Medulla oblongata (tissue), 1 donor: ENCODE measurements around the gene EEIG1.

ENCODE experiments used
- DNase-seq: peaks from one replicate; pipeline ENCODE4 v3.0.0-alpha.2; 2015; ENCODE audit errors: extremely low spot score

EEIG1 gene

DNA sequence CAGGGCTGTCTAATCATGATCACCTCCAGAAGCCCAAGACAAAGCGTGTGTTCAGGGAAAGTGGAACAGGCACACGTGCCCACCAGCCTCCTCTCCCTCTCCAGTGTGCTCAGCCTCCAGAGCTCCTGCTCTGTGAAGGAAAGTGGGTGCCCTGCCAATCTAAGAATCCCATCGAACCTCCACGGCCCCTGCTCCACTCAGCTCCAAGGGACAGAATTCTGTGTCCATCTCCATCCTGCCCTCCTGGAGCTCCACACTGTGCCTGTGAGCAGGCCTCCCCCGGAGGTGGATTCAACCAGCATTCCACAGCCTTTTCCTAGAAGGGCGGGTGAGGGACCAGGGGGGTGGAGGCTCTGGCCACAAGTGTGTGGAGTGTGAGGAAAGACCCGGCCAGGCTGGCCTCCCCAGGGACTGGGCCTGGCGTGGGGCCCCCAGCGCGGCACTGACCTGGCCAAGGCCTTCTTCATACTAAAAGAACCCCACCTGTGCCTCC is 6.0 kb downstream of the EEIG1 start:
- peak; percentile 37 for DNase-seq

DNA sequence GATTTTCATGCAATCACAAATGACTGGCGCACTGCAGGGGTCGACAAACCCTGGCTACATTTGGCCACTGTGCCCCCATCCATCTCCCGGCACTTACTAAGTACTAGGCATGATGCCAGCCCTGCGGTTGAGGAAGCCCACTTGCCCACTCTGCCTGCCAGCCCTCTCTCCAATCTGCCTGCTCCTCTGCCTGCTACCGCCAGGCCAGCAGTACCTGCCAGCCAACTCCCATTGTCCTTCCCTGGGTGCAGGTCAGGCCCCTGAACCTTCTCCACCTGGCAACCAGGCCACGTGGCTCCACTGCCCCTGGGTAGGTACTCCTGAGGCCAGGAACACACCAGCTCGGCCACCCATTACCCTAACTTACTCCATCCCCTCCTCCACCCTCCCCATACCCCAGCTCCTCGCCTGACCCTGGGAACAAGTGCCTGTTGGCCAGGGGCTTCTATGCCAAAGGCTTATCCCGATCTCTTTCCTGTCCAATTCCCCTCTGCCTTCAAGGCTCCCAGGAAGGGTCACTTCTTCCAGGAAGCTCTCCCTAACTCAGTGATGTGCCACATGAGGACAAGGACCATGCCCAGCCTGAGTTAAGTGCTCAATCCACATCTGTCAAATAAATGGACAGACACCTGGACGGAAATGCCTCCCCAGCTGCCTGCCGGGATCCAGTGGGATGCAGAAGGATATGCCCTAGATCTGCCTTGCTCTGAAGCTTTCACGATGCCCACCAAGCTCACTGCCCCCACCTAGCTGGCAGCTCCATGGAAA is 6.6 kb downstream of the EEIG1 start:
- DNase-seq: peak; percentile 15

DNA sequence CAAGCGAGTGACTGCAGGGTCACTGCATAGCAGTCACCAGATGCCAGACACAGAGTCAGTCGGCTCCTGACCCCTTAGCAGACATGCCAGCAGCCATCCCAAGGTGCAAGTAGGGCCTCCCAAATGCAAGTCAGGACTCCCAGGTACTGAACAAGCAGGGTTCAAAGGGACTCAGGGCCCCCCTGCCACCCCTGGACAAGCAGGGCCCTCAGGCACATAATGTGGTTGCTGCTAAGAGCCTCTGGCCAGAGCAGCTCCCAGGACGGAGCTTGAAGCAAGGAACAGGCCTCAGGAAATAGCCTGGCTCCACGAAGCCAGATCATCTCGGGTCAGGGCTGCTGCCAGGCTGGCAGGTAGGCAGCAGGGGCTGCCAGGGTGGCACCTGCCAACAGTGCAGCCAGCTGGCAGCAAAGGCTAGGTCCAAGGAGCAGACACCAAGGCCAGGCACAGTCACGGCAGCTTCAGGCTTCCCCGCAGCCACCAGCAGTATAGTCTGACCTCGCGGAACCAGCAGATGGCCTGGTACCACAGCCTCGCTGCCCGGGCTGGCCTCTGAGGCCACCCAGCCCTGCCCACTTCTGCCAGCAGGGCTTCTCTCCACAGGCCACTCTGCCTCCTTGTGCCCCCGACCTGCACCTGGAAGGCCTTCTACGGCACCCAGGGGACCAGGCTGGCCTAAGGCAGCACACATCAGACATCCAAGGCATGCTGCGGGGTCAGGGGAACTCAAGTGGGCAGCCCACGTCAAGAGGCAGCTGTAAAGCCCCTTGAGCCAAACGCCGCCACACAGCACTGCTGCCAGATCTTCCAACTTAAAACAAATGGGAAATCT is 7.4 kb downstream of the EEIG1 start:
- peak; percentile 19 for DNase-seq

DNA sequence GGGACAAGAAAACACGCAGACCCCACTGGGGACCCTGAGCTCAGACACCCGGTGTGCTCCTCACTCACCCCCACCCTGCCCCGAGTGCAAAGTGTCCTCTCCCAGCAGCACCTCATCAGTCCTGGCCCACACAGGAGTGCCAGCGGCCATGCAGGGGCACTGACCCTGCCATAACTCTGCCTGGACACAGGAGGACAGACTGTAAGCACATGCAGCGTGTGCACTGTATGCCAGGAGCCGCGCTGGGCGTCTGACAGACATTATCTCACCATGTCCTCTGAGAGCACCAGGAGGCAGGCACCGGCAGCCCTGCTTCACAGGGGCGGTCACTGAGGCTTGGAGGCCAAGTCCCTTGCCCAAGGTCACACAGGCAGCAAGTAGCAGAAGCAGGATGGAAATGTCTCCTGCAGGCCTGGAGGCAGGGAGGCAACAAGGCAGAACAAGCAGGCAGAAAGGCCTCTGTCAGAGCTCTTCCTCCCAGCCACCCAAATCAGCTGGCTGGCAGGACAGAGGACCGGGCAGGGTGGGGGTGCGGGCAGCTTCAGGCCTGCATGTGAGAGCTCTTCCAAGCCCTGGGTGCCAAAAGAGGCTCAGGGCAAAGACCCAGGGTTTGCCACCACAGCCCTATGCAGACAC is 8.4 kb downstream of the EEIG1 start:
- DNase-seq: peak; percentile 72

DNA sequence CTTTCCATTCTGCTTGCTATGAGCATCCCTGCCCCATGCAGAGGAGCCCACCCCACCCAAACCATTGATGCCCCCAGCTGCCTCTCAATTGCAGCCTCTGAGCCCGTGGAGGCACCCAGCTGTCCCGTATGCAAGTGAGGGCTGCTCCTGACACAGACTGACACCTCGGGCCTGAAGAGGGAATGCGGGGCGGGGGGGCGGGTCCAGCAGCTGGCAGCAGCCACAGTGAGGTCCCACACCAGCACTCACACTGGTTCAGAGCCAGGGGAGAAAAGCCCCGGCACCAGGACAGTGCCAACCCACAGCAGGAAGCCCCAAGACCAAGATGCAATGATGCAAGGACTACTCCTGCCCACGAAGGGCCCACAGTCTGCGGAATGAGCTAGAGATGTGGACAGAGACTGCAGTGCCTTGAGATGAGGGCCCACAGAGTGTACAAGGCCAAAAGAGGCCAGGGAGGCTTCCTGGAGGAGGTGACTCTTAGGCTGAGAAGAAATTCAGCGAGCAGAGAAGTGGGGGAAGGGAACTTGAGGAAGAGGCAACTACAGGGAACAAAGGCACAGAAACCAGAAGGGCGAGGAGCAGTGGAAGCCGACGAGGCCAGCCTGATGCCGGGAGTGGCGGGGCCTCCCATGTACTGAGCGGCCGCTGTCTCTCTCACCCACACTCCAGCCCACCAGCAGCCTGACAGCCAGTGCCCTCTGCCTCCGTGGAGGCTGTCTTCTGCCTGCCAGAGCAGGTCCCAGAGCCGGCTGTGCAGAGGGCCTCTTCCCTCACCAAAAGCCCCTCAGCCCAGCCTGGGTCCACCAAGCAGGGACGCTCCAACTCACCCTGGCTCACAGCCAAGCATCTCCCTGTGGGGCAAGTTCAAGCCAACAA is 9.2 kb downstream of the EEIG1 start:
- DNase-seq: peak; percentile 92

DNA sequence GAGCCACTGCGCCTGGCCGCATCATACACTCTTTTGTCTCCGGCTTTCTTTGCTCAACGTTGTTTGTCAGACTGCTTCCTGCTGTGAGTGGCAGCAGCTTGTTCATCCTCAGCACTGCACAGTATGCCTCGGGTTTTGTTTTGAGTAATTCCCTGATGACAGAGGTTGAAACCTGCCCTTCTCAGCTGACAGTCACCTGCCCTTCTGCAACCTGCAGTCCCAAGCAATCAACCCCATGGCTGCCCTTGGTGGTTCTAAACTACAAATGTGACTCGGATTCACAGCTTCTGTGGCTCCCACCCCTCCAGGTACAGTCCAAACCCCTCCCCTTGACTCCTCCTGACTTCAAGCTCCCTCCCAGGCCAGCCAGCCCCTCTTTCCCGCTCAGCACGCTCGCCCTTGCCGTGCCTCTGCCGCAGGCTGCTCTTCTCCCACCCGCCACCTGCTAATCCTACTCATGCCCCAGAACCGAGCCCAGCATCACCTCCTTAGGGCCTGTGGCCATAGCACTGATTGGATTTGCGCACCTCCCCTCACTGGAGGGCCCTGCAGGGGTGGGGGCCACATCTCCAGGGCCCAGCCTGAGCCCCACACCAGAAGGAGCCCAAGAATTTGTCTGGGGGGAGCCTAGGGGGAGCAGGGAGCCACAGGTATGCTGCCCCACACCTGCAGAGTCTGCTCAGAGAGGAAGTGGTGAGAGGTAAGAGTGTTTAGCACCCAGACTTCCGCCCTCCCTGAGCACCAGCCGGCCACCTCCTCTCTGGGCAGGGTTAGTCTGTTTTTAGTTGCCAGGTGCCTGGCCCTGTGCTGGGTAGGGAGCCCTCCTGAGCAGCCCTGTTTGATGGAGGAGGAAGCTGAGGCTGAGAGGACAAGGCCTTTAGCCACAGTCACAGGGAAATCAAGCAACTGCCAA is 10.1 kb downstream of the EEIG1 start:
- DNase-seq: no peak

DNA sequence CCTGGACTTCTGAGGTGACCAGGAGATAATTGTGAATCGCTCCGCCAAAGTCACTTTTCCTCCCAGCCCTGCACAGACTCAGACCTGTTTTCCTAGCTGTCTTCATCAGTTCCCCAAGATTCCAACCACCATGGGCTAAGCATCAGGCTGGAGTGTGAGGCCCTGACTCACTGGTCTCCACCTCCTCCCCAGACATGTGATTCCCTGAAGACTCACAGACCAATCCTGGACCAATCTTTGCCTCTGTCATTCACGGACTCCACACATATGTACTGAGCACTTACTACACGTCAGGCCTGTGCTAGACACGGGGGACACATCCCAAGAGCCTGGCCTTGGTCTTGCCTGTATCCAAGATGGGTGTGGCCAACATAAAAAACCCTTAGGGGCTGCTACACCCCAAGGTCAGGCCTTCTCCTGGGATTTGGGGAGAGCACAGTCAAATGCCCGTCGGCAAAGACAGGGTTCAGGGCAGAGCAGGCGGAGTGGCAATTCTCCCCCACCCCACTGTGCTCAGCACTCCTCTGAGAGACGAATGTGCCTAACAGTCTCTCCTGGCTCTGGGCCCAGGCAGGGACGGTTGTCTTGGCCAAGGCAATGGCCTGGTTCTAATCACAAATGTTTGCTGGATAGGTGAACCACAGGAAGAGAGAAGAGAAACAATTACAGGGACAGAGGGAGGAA is 11.9 kb downstream of the EEIG1 start:
- DNase-seq: peak; percentile 79

DNA sequence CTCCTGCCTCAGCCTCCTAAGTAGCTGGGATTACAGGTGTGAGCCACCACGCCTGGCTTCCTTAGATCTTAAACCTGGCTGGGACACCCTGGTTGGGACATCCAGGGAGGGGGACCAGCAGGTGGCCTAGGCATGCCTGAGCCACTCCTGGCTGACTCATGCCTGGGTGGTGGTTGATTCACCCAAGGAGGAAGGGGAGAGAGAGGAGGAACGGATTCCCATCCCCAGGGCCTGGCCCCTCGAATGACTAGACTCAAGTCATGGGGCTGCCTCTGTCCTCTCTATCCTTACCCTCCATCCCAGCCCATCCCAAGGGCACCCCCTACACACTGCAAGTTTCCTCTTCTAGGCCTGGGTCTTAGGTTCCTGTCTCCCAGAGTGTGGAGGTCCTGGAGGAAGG is 12.7 kb downstream of the EEIG1 start:
- DNase-seq: peak; percentile 5

DNA sequence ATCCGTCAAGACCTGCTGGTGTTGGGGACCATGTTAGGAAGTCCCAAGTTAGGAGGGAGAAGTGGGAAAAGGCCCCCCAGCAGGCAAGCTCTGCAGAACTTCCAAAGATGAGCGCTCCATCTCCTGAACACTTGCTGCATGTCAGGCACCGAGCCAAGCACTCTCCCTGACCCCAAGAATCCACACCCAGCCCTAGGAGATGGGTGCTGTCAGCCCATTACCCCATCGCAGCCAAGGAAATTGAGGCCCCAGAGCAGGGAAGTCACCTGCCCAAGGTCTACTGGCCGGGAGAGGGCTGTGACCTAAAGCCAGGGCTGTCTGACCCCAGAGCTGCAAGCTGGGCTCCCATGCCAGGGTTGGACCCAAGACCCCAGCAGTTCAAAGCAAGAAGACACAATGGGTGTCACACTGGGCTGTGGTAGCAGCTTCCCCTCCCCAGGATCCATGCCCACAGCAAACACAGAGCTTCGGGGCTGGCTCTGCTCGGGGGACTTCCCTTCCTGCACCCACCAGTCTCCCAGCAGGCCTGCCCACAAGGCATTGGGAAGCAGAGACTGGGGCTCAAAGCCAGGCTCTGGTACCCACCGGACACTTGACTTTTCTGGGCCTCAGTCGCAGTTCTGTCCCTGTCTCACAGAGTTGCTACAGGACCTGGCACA is 13.5 kb downstream of the EEIG1 start:
- peak; percentile 25 for DNase-seq

DNA sequence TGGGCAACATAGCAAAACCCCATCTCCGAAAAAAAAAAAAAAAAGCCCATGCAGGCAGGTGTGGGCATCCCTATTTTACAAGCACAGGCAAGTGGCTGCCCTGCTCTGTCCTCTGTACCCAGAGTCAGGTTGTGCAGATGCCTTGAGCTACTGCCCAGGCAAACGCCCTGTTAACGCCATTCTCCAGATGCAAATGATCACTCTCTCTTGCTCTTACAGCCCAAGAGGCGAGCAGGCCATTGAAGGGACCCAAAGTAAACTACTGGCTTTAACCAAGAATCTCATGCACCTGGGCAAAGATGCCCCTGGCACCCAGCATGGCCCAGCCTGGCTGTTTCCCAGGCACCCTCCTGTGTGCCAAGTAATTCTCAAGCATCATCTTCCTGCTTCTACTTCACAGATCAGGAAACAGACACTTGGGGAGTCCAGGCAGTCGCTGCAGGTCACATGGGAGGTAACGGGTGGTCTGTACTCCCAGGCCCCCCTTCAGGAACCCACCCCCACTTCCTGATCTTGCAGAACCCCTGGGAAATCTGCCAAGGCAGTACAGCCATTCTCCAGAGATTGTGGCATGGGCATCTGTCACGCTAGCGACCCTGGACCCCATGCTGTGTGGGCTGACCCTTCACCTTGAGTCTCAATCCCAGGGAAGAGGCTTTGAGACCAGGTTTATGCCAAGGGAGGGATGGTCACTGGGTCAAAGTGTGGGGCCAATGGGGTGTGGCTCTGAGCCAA is 14.2 kb downstream of the EEIG1 start:
- DNase-seq: peak; percentile 23

DNA sequence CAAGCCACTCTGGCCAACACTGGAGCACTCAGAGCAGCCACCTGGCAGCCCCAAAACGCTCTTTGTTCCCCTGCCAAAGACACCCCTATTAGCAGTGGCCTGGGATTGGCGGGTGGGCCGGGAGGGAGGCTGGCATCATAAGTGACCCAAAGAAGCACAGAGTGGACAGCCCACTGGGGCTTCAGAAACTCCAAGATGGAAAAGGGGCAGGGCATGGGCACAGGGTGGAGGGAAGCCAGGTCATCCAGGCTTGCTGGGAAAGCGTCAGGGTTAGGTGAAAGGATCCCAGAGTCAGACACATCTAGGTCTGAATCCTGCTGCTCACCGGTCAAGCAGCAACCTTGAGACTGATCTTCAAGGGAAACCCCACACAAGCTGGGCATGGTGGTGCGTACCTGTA is 14.8 kb downstream of the EEIG1 start:
- DNase-seq: no peak

DNA sequence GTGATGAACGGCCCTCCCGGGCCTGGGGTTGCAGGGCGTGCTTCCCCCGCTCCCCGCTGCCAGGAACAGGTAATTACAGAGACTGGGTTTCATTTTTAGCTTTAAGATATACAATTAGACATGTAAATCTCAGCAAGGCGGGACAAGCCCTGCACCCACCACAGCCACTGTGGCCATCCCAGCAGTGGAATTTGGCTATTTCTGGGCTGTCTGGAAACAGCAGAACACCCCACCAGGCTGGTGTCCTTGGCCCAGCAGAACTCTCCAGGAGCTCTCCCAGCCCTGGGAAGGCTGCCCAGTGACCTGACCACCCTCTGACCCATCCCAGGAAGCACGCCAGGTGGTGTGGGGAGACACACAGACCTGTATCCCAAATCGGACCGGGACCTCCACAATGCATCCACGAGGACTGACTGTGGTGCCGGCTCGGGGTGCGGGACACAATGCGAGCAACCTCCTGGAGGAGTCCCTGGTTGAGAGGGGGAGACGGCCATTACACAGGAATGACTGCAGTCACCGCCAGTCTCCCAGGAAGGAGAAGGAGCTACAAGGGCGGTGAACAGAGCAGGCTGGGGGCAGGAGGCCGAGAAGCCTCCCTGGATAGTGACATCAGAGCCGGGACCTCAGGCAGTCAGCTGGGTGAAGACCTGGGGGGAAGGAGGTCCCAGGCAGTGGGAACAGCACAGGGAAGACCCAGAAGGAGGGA is 17.3 kb downstream of the EEIG1 start:
- no peak for DNase-seq

DNA sequence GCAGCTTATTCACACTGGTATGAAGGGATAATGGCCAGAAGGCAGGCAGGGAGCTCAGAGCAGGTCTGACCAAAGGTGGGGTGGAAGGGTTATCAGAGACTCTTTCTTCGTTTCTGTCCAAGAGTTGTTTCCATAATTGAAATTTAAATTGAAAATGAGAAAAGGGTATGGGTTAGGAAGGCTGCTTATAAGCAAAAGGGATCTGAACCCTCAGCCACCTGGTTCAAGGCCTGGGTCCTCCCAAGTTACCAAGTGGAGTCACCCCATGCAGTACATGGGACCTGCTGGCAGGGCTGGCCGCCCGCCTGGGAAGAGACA is 17.8 kb downstream of the EEIG1 start:
- DNase-seq: peak; percentile 70

DNA sequence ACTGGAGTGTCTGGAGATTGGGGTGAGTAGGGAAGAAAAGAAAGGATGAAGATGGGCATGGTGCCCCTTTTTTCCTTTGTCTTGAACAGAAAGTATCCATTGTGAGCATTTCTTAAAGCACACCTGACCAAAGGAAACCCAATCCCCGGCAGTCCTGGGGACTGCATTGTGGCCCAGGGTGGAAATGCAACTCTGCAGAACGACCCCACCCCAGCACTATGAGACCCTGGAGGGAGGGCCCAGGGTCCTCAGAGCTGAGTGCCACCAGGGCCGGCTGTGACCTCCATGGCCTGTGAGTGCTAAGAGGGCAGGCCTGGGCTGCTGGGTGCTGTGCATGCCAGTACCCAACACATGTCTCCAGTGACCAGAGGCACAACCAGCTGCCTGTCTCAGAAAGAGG is 18.5 kb downstream of the EEIG1 start:
- no peak for DNase-seq

DNA sequence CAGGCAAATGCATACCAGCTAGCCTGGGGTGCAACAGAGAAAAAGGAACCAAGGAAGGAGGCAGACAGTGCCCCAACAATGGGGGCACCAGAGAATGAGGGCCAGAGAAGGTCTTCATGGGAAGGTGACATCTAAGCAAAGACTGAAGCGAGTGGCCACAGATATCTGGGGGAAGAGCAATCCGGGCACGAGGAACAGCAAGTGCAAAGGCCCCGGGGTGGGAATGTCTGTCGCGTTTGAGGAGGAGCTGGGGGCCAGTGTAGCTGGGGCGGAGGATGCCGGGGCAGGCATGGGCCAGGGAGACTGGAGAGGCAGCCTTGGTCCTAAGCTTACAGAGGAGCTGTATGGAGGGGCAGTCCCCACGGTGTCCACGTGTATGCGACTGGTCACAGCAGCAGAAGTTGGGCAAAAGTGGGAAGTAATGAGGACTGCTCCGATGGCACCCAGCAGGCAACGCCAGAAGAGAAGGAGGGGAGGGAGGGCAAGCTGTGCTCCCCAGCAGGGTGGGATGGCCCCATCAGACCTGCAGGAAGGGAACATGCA is 19.1 kb downstream of the EEIG1 start:
- DNase-seq: no peak

DNA sequence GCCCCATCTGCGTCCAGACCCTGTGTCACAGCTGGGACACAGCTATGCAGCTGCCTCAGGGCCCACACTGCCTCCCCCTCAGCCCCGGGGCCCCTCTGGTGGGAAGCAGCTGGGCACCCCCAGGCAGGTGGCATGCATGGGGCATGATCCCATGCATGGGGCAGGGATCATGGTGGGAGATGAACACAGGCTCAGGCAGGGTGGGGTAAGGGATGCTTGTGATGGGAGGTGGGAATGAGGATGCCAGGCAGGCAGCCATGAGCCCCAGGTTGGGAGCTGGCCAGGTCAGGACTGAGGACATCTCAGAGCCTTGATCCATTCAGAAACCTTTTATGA is 19.7 kb downstream of the EEIG1 start:
- DNase-seq: no peak

DNA sequence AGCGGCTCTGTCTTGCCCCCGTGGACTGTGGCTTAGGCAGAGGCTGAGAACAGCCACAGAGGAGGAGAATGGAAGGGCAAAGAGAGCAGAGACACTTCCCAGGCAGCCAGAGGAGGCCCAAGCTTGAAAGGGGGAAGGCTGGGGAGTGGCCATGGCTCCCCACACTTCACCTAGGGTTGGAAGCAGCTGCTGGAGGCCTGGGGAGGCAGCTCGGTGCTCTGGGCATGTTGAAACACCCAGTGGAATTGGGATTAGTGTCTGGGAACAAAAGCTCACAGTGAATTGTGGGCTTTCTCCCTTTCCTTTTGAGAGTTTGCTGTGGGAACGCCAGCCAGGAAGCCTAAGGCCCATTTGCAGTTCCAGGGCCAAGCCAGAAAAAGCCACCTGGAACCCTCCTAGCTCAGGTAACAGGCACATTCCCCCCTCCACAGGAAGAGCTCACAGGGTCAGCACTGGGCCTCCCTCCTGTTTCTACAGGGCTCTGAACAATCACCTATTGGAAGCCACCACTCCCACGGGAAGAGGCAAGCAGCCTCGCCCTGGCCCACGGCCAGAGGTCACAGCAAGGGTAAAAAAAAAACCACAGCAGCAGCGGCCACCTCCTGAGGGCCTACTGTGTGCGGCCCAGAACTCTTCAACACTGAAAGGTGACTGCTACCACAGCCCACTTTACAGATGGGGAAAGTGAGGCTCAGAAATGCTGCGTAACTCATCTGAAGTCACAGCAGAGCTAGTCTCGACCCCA is 20.2 kb downstream of the EEIG1 start:
- DNase-seq: no peak
